ENCODE data around the gene CPNE9. TPM values are rescaled to one million over a fixed set of nuclear protein-coding genes. Genes with fewer than 3 reads are reported as not detected.

Gene CPNE9
- total RNA-seq, 1 experiment from 2014 or later = 3.5 TPM

GRCh38 chr3:9748031-9748430 is 44.4 kb downstream of the CPNE9 start:
- Mint-ChIP-seq H3K4me1 (peaks cover 13% of the 10 kb centered on the region in 2 experiments), H3K27ac (no peak overlapping the region), H3K4me3 (no peak overlapping the region), H3K36me3 (ENCODE audit: insufficient read depth in 1 of 3, low read depth in 3 of 3) (peaks cover 51 to 88% (median 78%) of the 10 kb centered on the region in 3 experiments; a peak in 6 of 7 replicates), H3K9me3 (no peaks in the 10 kb centered on the region), H3K27me3 (ENCODE audit: low read depth) (no peaks in the 10 kb centered on the region; the same call in 1 of the 2 replicates)
- H4K20me1 ChIP-seq (ENCODE audit: control insufficient read depth, insufficient read depth, insufficient read length) = no peaks in the 10 kb centered on the region
- H3K4ac ChIP-seq (ENCODE audit: low read depth, low read length) = no peak overlapping the region
- DNase-seq = no peak
- H2BK120ac ChIP-seq (ENCODE audit: low read depth, low read length, poor library complexity, severe bottlenecking) = no peak overlapping the region
- H4K8ac ChIP-seq (replicated peaks; ENCODE audit: insufficient read length, low read depth, low read length) = no peak overlapping the region
- no peaks in the 10 kb centered on the region for H3K4me1 ChIP-seq (ENCODE audit: insufficient read depth, low read length)
- H3K9ac ChIP-seq (ENCODE audit: extremely low read depth, insufficient read length, low read length) = no peak overlapping the region
- no peaks in the 10 kb centered on the region for H3K27me3 ChIP-seq (ENCODE audit: insufficient read depth, low read length)
- no CpG with 5 or more reads among the region's 2 CpGs for WGBS (ENCODE audit: extremely low coverage, insufficient read length, low lambda C conversion rate)
- H3K27ac ChIP-seq (ENCODE audit: insufficient read length, low read depth, low read length) = no peak overlapping the region
- H2AFZ ChIP-seq (ENCODE audit: low read length) = no peak overlapping the region
- no peak overlapping the region for H3K18ac ChIP-seq (ENCODE audit: insufficient read length, low read depth, low read length)
- TF ChIP-seq CTCF (conservative IDR thresholded peaks at IDR 0.05) = no peak
- H2BK12ac ChIP-seq (ENCODE audit: insufficient read length, low read depth, low read length) = no peak overlapping the region
- H4K5ac ChIP-seq (ENCODE audit: insufficient read length, low read depth, low read length) = no peak overlapping the region
- H3K23ac ChIP-seq (ENCODE audit: insufficient read length, low read depth, low read length) = no peak overlapping the region
- no peak overlapping the region for H2BK20ac ChIP-seq (ENCODE audit: low read depth, low read length, poor library complexity, severe bottlenecking)
- no peak overlapping the region for H4K91ac ChIP-seq (ENCODE audit: insufficient read length, low read depth, low read length)
- no peak overlapping the region for H2BK5ac ChIP-seq (ENCODE audit: insufficient read length, low read length)
- no peaks in the 10 kb centered on the region for H3K9me3 ChIP-seq (ENCODE audit: control insufficient read depth, low read depth, low read length)
- no peak overlapping the region for H3K56ac ChIP-seq (ENCODE audit: insufficient read length, low read depth, low read length)
- no peak overlapping the region for H3K14ac ChIP-seq (ENCODE audit: insufficient read depth, low read length)
- no peaks in the 10 kb centered on the region for H3K79me1 ChIP-seq (ENCODE audit: insufficient read depth, low read depth, low read length, poor library complexity, severe bottlenecking)
- H3K79me2 ChIP-seq (ENCODE audit: insufficient read depth, low read length) = no peaks in the 10 kb centered on the region
- no peak overlapping the region for H2BK15ac ChIP-seq (ENCODE audit: low read depth, low read length)
- no peaks in the 10 kb centered on the region for H3K23me2 ChIP-seq (ENCODE audit: insufficient read length, low read depth, low read length, poor library complexity, severe bottlenecking)
- H2AK5ac ChIP-seq (ENCODE audit: insufficient read length, low read length) = no peak overlapping the region
- no peak overlapping the region for H3K4me2 ChIP-seq (ENCODE audit: insufficient read depth, insufficient read length, low read length)
- H3T11ph ChIP-seq (ENCODE audit: low read length) = no peak overlapping the region

Data from H9 (cell line).